Neuronal stem cell (in vitro differentiated cells): ENCODE results near the gene TFEB.

Experiments
- DNase-seq: peaks from one replicate; pipeline ENCODE4 v3.0.0-alpha.2; 2013; ENCODE audit warnings: low spot score
- H2AFZ ChIP-seq: one replicate; pipeline ENCODE4 v1.6.1; 2013; ENCODE audit warnings: mild to moderate bottlenecking, low read length, inconsistent platforms
- H2AK5ac ChIP-seq: 2 replicates; pipeline ENCODE4 v1.6.1; 2013; ENCODE audit warnings: low read depth, mild to moderate bottlenecking, inconsistent platforms, low read length, moderate library complexity, mixed read lengths
- H2BK120ac ChIP-seq: 2 replicates; pipeline ENCODE4 v1.6.1; 2013; ENCODE audit warnings: low read depth, mild to moderate bottlenecking, inconsistent platforms, low read length, moderate library complexity, mixed read lengths
- H2BK12ac ChIP-seq: one replicate; pipeline ENCODE4 v1.6.1; 2013; ENCODE audit warnings: low read length, inconsistent platforms
- H2BK15ac ChIP-seq: 2 replicates; pipeline ENCODE4 v1.6.1; 2013; ENCODE audit warnings: mild to moderate bottlenecking, low read length, inconsistent platforms, mixed read lengths
- H2BK5ac ChIP-seq: one replicate; pipeline ENCODE4 v1.6.1; 2013; ENCODE audit warnings: inconsistent platforms, mild to moderate bottlenecking, low read length, moderate library complexity
- H3K14ac ChIP-seq: one replicate; pipeline ENCODE4 v1.6.1; 2013; ENCODE audit warnings: low read length, inconsistent platforms
- H3K18ac ChIP-seq: 2 replicates; pipeline ENCODE4 v1.6.1; 2013; ENCODE audit warnings: low read length, inconsistent platforms
- H3K23ac ChIP-seq: 2 replicates; pipeline ENCODE4 v1.6.1; 2013; ENCODE audit warnings: low read depth, mild to moderate bottlenecking, mixed read lengths, low read length, inconsistent platforms; ENCODE audit not compliant: poor library complexity
- H3K27ac ChIP-seq: replicated peaks from 3 replicates; pipeline ENCODE4 v1.5.1; 2013; ENCODE audit warnings: low read length, inconsistent platforms
- H3K27me3 ChIP-seq, 3 experiments: 2 replicates each; pipeline ENCODE4 v1.6.1; 2013; ENCODE audit warnings: low read length in 3 of 3, mild to moderate bottlenecking in 2 of 3, inconsistent platforms in 1 of 3, low read depth in 1 of 3, mixed read lengths in 1 of 3, moderate library complexity in 1 of 3; ENCODE audit not compliant: control insufficient read depth in 3 of 3, insufficient read depth in 3 of 3
- H3K36me3 ChIP-seq, 2 donors: replicated peaks in 1 of 2; 2 replicates each; pipeline ENCODE4 v1.6.1; 2013; ENCODE audit warnings: low read length in 2 of 2; ENCODE audit not compliant: control insufficient read depth in 2 of 2, insufficient read depth in 2 of 2
- H3K4ac ChIP-seq: 2 replicates; pipeline ENCODE4 v1.6.1; 2013; ENCODE audit warnings: inconsistent platforms, mild to moderate bottlenecking, low read length, moderate library complexity
- H3K4me1 ChIP-seq, 2 donors: 1 replicate in 1 of 2; 2 replicates in 1 of 2; pipeline ENCODE4 v1.6.1; 2013; ENCODE audit warnings: low read length in 2 of 2, low read depth in 1 of 2; ENCODE audit not compliant: control insufficient read depth in 2 of 2, insufficient read depth in 1 of 2
- H3K4me2 ChIP-seq: one replicate; pipeline ENCODE4 v1.6.1; 2013; ENCODE audit warnings: mild to moderate bottlenecking, low read length, inconsistent platforms; ENCODE audit not compliant: insufficient read depth, poor library complexity, severe bottlenecking
- H3K4me3 ChIP-seq, 2 donors: 2 replicates each; pipeline ENCODE4 v1.5.1; 2013; ENCODE audit warnings: low read length in 2 of 2, mild to moderate bottlenecking in 2 of 2, inconsistent platforms in 1 of 2, moderate library complexity in 1 of 2
- H3K79me1 ChIP-seq: one replicate; pipeline ENCODE4 v1.6.1; 2013; ENCODE audit warnings: low read depth, mild to moderate bottlenecking, inconsistent platforms, low read length, moderate library complexity
- H3K9ac ChIP-seq: one replicate; pipeline ENCODE4 v1.6.1; 2013; ENCODE audit warnings: mild to moderate bottlenecking, low read depth, low read length, inconsistent platforms; ENCODE audit not compliant: poor library complexity
- H3K9me3 ChIP-seq, 2 donors: replicated peaks in 1 of 2; 2 replicates each; pipeline versions ENCODE3 to v1.6.1; 2013; ENCODE audit warnings: low read length in 2 of 2, mild to moderate bottlenecking in 2 of 2, inconsistent platforms in 1 of 2, low read depth in 1 of 2, mixed read lengths in 1 of 2, moderate library complexity in 1 of 2; ENCODE audit not compliant: control insufficient read depth in 2 of 2, insufficient read depth in 1 of 2
- H4K8ac ChIP-seq: one replicate; pipeline ENCODE4 v1.6.1; 2013; ENCODE audit warnings: low read depth, mild to moderate bottlenecking, inconsistent platforms, low read length, moderate library complexity
- H4K91ac ChIP-seq: one replicate; pipeline ENCODE4 v1.6.1; 2013; ENCODE audit warnings: low read length, low read depth, mild to moderate bottlenecking, inconsistent platforms; ENCODE audit not compliant: poor library complexity
- WGBS, 2 donors: extraction: QIAGEN DNeasy Blood & Tissue Kit; methylation state at CpG; one replicate each; pipeline ENCODE4 v1.1.7; 2013; ENCODE audit warnings: missing lambda C conversion rate in 2 of 2, mixed read lengths in 1 of 2; ENCODE audit not compliant: insufficient read length in 2 of 2, insufficient replicate concordance in 1 of 2; ENCODE audit errors: extremely low coverage in 2 of 2; 5-methylcytosine and 5-hydroxymethylcytosine counted together

TFEB gene

GRCh38 chr6:41672016-41672415 lies 63.4 kb downstream of the TFEB start:
- Histone ChIP-seq H2BK120ac (no peak overlapping the region), H2BK5ac (no peak overlapping the region), H3K4me2 (no peak overlapping the region), H3K23ac (no peak overlapping the region), H3K4me3 (no peak overlapping the region), H3K18ac (no peak overlapping the region), H3K27ac (no peak overlapping the region), H3K14ac (no peak overlapping the region), H3K4me1 (peaks cover 4 to 6% of the 10 kb centered on the region in 2 donors), H4K91ac (no peak overlapping the region), H2BK12ac (no peak overlapping the region), H3K9me3 (peaks cover 0 to 2% of the 10 kb centered on the region in 2 donors), H3K4ac (no peak overlapping the region), H2AFZ (no peak overlapping the region), H3K36me3 (no peaks in the 10 kb centered on the region), H4K8ac (no peak overlapping the region), H3K79me1 (no peaks in the 10 kb centered on the region), H2BK15ac (no peak overlapping the region), H2AK5ac (no peak overlapping the region), H3K9ac (no peak overlapping the region), H3K27me3 (peaks cover 0 to 30% (median 2%) of the 10 kb centered on the region in 3 experiments)
- WGBS, 2 donors, result no CpG with 5 or more reads among the region's 7 CpGs
- no peak for DNase-seq

GRCh38 chr6:41671376-41671775 lies 64.0 kb downstream of the TFEB start:
- DNase-seq, result no peak
- no peaks in the 10 kb centered on the region for H3K79me1 ChIP-seq
- peaks cover 0 to 2% of the 10 kb centered on the region in 2 donors for H3K9me3 ChIP-seq
- no peak overlapping the region for H2BK120ac ChIP-seq
- H3K36me3 ChIP-seq, result no peaks in the 10 kb centered on the region
- H2BK12ac ChIP-seq, result no peak overlapping the region
- no peak overlapping the region for H2AFZ ChIP-seq
- H3K14ac ChIP-seq, result no peak overlapping the region
- H3K4ac ChIP-seq, result no peak overlapping the region
- H3K18ac ChIP-seq, result no peak overlapping the region
- peaks cover 0 to 27% (median 0%) of the 10 kb centered on the region in 3 experiments for H3K27me3 ChIP-seq
- H2BK15ac ChIP-seq, result no peak overlapping the region
- H2AK5ac ChIP-seq, result no peak overlapping the region
- H3K23ac ChIP-seq, result no peak overlapping the region
- no peak overlapping the region for H3K9ac ChIP-seq
- H3K4me1 ChIP-seq, result peaks cover 2% of the 10 kb centered on the region in 2 donors
- H4K91ac ChIP-seq, result no peak overlapping the region
- H2BK5ac ChIP-seq, result no peak overlapping the region
- no peak overlapping the region for H3K27ac ChIP-seq
- H3K4me2 ChIP-seq, result no peak overlapping the region
- no peak overlapping the region for H3K4me3 ChIP-seq
- no CpG with 5 or more reads among the region's 5 CpGs for WGBS, 2 donors
- H4K8ac ChIP-seq, result no peak overlapping the region

GRCh38 chr6:41670703-41671360 lies 64.6 kb downstream of the TFEB start:
- H3K36me3 ChIP-seq, result no peaks in the 10 kb centered on the region
- no peak overlapping the region for H4K8ac ChIP-seq
- H3K27ac ChIP-seq, result no peak overlapping the region
- no peak overlapping the region for H2BK5ac ChIP-seq
- no peaks in the 10 kb centered on the region for H3K79me1 ChIP-seq
- H3K9ac ChIP-seq, result no peak overlapping the region
- no peak overlapping the region for H2BK120ac ChIP-seq
- no peak overlapping the region for H2BK12ac ChIP-seq
- no peak overlapping the region for H3K18ac ChIP-seq
- H3K4me3 ChIP-seq, result no peak overlapping the region
- no peak overlapping the region for H2AK5ac ChIP-seq
- no peak overlapping the region for H4K91ac ChIP-seq
- H3K14ac ChIP-seq, result no peak overlapping the region
- WGBS, 2 donors, result no CpG with 5 or more reads among the region's 9 CpGs
- H2BK15ac ChIP-seq, result no peak overlapping the region
- peaks cover 0 to 22% (median 0%) of the 10 kb centered on the region in 3 experiments for H3K27me3 ChIP-seq
- H3K4me2 ChIP-seq, result no peak overlapping the region
- DNase-seq, result no peak
- peaks cover 0 to 2% of the 10 kb centered on the region in 2 donors for H3K4me1 ChIP-seq
- peaks cover 0 to 2% of the 10 kb centered on the region in 2 donors for H3K9me3 ChIP-seq
- H2AFZ ChIP-seq, result no peak overlapping the region
- no peak overlapping the region for H3K4ac ChIP-seq
- H3K23ac ChIP-seq, result no peak overlapping the region

GRCh38 chr6:41668968-41669367 lies 66.4 kb downstream of the TFEB start:
- Histone ChIP-seq H3K4me3 (no peak overlapping the region), H2AK5ac (no peak overlapping the region), H3K4me1 (peaks cover under 1 to 3% of the 10 kb centered on the region in 2 donors), H4K91ac (no peak overlapping the region), H3K18ac (no peak overlapping the region), H2AFZ (no peak overlapping the region), H3K14ac (no peak overlapping the region), H3K23ac (no peak overlapping the region), H2BK12ac (no peak overlapping the region), H3K36me3 (no peaks in the 10 kb centered on the region), H4K8ac (no peak overlapping the region), H3K79me1 (no peaks in the 10 kb centered on the region), H2BK5ac (no peak overlapping the region), H3K9ac (no peak overlapping the region), H2BK15ac (no peak overlapping the region), H3K27ac (no peak overlapping the region), H3K4ac (no peak overlapping the region), H2BK120ac (no peak overlapping the region), H3K27me3 (peaks cover 0 to 18% (median 0%) of the 10 kb centered on the region in 3 experiments), H3K4me2 (no peak overlapping the region), H3K9me3 (peaks cover 0 to 2% of the 10 kb centered on the region in 2 donors)
- DNase-seq, result no peak
- no CpG with 5 or more reads among the region's 2 CpGs for WGBS, 2 donors
